HepG2 (cell line): ENCODE data around the gene ONECUT2. TPM values are rescaled to one million over a fixed set of nuclear protein-coding genes. Genes with fewer than 3 reads are reported as not detected.

Experiments used
- ATRX ChIP-seq: sonication (generic); formaldehyde crosslinking; IDR thresholded peaks from 2 replicates; pipeline ENCODE4 v1.4.0; 2020; ENCODE audit warnings: missing genetic modification reagents, borderline replicate concordance
- ERF ChIP-seq: IDR thresholded peaks from 2 replicates; pipeline ENCODE4 v1.6.1; 2018; ENCODE audit warnings: missing biosample characterization, missing genetic modification reagents
- JUND ChIP-seq: sonication (generic); formaldehyde crosslinking; IDR thresholded peaks from 2 replicates; pipeline ENCODE4 v1.8.0; 2022; ENCODE audit warnings: mild to moderate bottlenecking, missing genetic modification reagents
- KDM5A ChIP-seq: fragments of 200-600 bp; sonication (generic); IDR thresholded peaks from 2 replicates; pipeline ENCODE4 v1.7.0; 2018; ENCODE audit warnings: antibody characterized with exemption, mild to moderate bottlenecking, low read length, borderline replicate concordance
- PHB2 ChIP-seq: fragments of 450-650 bp; IDR thresholded peaks from 2 replicates; pipeline ENCODE4 v1.6.1; 2018; ENCODE audit not compliant: partially characterized antibody
- RELA ChIP-seq: sonication (generic); formaldehyde crosslinking; IDR thresholded peaks from 2 replicates; pipeline ENCODE4 v1.4.0; 2020; ENCODE audit warnings: missing genetic modification reagents
- SALL2 ChIP-seq: sonication (generic); formaldehyde crosslinking; IDR thresholded peaks from 2 replicates; pipeline ENCODE4 v1.8.1; 2023; ENCODE audit warnings: mild to moderate bottlenecking, missing genetic modification reagents, inconsistent platforms
- YY1 ChIP-seq: IDR thresholded peaks from 2 replicates; pipeline ENCODE4 v1.6.1; 2011; ENCODE audit warnings: low read length, low read depth, moderate library complexity, mild to moderate bottlenecking; ENCODE audit not compliant: insufficient read depth, insufficient replicate concordance
- ZBTB42 ChIP-seq: sonication (generic); formaldehyde crosslinking; IDR thresholded peaks from 2 replicates; pipeline ENCODE4 v1.5.0; 2020; ENCODE audit warnings: mild to moderate bottlenecking, missing genetic modification reagents
- ZC3H13 ChIP-seq: sonication (generic); formaldehyde crosslinking; IDR thresholded peaks from 2 replicates; pipeline ENCODE4 v1.8.1; 2023; ENCODE audit warnings: mild to moderate bottlenecking, missing genetic modification reagents, moderate library complexity
- ZKSCAN1 ChIP-seq: fragments of 150-350 bp; IDR thresholded peaks from 2 replicates; pipeline ENCODE4 v1.6.1; 2014; ENCODE audit warnings: low read length
- ZNF205 ChIP-seq: IDR thresholded peaks from 2 replicates; pipeline ENCODE4 v1.6.1; 2018; ENCODE audit warnings: missing biosample characterization, missing genetic modification reagents
- ZNF329 ChIP-seq: sonication (generic); formaldehyde crosslinking; IDR thresholded peaks from 2 replicates; pipeline ENCODE4 v1.9.0; 2021; ENCODE audit warnings: low read depth, mild to moderate bottlenecking, missing genetic modification reagents
- ZNF557 ChIP-seq: sonication (generic); formaldehyde crosslinking; IDR thresholded peaks from 2 replicates; pipeline ENCODE4 v1.4.0; 2020; ENCODE audit warnings: missing genetic modification reagents
- ZNF777 ChIP-seq: sonication (generic); formaldehyde crosslinking; IDR thresholded peaks from 2 replicates; pipeline ENCODE4 v1.4.0; 2020; ENCODE audit warnings: missing genetic modification reagents
- ZNF780A ChIP-seq: sonication (generic); formaldehyde crosslinking; IDR thresholded peaks from 2 replicates; pipeline ENCODE4 v1.8.0; 2022; ENCODE audit warnings: mild to moderate bottlenecking, missing genetic modification reagents, moderate library complexity
- polyA plus RNA-seq, 8 experiments: library from polyadenylated mRNA; depleted of rRNA in 3 of 8; stranded (reverse) in 7 of 8; unstranded in 1 of 8; fragments of >200 nt; fragmentation: Illumina TruSeq in 4 of 8; extraction: Trizol in 4 of 8; gene quantifications; 2 replicates each; pipeline versions ENCODE4 v1.2.1 to v1.2.3, GENCODE V29; 2011 to 2016; ENCODE audit warnings: low read depth in 4 of 8, missing spikeins in 1 of 8, mixed read lengths in 1 of 8; ENCODE audit not compliant: insufficient read depth in 1 of 8
- total RNA-seq, 5 experiments: library from RNA; depleted of rRNA; stranded (reverse); fragments of >200 nt; fragmentation: Illumina TruSeq; extraction: Trizol; gene quantifications; 2 replicates each; pipeline ENCODE4 v1.2.3, GENCODE V29; 2016; ENCODE audit warnings: low read depth in 1 of 5
- TF ChIP-seq, protein P1 (sequence below): sonication (generic); formaldehyde crosslinking; IDR thresholded peaks from 2 replicates; pipeline ENCODE4 v1.5.1; 2020; ENCODE audit warnings: missing genetic modification reagents, mild to moderate bottlenecking, borderline replicate concordance
- TF ChIP-seq, protein P2 (sequence below): sonication (generic); formaldehyde crosslinking; IDR thresholded peaks from 2 replicates; pipeline ENCODE4 v1.5.0; 2020; ENCODE audit warnings: missing genetic modification reagents, mild to moderate bottlenecking, borderline replicate concordance
- TF ChIP-seq, protein P3 (sequence below): sonication (generic); formaldehyde crosslinking; IDR thresholded peaks from 2 replicates; pipeline ENCODE4 v1.5.1; 2020; ENCODE audit warnings: missing genetic modification reagents, mild to moderate bottlenecking, borderline replicate concordance
- TF ChIP-seq, protein P4 (sequence below): sonication (generic); formaldehyde crosslinking; IDR thresholded peaks from 2 replicates; pipeline ENCODE4 v1.5.1; 2020; ENCODE audit warnings: mild to moderate bottlenecking, missing genetic modification reagents, moderate library complexity

The ONECUT2 gene
- total and polyA plus RNA-seq, 2 of the 13 experiments (the other 11 are each of a cell fraction or from before 2014, with no cell fraction given), result 3.0 to 3.2 TPM

DNA sequence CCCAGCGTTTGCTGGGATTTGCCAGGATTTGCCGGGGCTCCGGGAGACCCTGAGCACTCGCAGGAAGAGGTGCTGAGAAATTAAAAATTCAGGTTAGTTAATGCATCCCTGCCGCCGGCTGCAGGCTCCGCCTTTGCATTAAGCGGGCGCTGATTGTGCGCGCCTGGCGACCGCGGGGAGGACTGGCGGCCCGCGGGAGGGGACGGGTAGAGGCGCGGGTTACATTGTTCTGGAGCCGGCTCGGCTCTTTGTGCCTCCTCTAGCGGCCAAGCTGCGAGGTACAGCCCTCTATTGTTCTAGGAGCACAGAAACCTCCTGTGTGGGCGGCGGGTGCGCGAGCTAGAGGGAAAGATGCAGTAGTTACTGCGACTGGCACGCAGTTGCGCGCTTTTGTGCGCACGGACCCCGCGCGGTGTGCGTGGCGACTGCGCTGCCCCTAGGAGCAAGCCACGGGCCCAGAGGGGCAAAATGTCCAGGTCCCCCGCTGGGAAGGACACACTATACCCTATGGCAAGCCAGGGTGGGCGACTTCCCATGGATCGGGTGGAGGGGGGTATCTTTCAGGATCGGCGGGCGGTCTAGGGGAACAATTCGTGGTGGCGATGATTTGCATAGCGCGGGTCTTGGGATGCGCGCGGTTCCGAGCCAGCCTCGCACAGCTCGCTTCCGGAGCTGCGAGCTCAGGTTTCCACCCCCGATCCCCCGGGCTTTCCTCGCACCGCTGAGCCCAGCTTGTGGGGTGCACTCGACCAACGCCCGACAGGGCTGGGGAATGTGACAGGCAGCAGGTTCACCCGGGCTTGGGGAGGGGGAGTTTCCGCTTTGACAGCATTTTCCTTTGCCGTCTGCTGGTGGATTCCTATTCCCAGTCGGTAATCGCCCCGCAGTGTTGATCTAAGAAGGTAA, 2.8 kb downstream of the ONECUT2 start (continued):
- TF ChIP-seq ZBTB42 (no peak), ERF (no peak), ZC3H13 (no peak), JUND (CRISPR knock-in tag) (no peak), YY1 (peak; percentile 48), ZNF557 (CRISPR knock-in tag) (no peak), RELA (no peak), SALL2 (no peak; the same call in 1 of the 2 replicates), ZNF205 (CRISPR knock-in tag) (peak; percentile 63; the same call in 1 of the 2 replicates), ATRX (CRISPR knock-in tag) (no peak), ZNF780A (no peak), PHB2 (no peak), KDM5A (no peak), ZKSCAN1 (no peak), ZNF777 (peak; percentile 16; the same call in 1 of the 2 replicates), ZNF329 (peak; percentile 56; the same call in 1 of the 2 replicates)
- TF ChIP-seq, protein P1, sequence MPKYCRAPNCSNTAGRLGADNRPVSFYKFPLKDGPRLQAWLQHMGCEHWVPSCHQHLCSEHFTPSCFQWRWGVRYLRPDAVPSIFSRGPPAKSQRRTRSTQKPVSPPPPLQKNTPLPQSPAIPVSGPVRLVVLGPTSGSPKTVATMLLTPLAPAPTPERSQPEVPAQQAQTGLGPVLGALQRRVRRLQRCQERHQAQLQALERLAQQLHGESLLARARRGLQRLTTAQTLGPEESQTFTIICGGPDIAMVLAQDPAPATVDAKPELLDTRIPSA (CRISPR knock-in tag), result no peak
- TF ChIP-seq, protein P2, sequence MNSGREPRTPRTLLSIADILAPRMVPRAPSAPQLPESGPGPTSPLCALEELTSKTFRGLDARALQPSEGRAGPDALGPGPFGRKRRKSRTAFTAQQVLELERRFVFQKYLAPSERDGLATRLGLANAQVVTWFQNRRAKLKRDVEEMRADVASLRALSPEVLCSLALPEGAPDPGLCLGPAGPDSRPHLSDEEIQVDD, result no peak
- TF ChIP-seq, protein P3, sequence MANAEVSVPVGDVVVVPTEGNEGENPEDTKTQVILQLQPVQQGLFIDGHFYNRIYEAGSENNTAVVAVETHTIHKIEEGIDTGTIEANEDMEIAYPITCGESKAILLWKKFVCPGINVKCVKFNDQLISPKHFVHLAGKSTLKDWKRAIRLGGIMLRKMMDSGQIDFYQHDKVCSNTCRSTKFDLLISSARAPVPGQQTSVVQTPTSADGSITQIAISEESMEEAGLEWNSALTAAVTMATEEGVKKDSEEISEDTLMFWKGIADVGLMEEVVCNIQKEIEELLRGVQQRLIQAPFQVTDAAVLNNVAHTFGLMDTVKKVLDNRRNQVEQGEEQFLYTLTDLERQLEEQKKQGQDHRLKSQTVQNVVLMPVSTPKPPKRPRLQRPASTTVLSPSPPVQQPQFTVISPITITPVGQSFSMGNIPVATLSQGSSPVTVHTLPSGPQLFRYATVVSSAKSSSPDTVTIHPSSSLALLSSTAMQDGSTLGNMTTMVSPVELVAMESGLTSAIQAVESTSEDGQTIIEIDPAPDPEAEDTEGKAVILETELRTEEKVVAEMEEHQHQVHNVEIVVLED, result no peak
- TF ChIP-seq, protein P4, sequence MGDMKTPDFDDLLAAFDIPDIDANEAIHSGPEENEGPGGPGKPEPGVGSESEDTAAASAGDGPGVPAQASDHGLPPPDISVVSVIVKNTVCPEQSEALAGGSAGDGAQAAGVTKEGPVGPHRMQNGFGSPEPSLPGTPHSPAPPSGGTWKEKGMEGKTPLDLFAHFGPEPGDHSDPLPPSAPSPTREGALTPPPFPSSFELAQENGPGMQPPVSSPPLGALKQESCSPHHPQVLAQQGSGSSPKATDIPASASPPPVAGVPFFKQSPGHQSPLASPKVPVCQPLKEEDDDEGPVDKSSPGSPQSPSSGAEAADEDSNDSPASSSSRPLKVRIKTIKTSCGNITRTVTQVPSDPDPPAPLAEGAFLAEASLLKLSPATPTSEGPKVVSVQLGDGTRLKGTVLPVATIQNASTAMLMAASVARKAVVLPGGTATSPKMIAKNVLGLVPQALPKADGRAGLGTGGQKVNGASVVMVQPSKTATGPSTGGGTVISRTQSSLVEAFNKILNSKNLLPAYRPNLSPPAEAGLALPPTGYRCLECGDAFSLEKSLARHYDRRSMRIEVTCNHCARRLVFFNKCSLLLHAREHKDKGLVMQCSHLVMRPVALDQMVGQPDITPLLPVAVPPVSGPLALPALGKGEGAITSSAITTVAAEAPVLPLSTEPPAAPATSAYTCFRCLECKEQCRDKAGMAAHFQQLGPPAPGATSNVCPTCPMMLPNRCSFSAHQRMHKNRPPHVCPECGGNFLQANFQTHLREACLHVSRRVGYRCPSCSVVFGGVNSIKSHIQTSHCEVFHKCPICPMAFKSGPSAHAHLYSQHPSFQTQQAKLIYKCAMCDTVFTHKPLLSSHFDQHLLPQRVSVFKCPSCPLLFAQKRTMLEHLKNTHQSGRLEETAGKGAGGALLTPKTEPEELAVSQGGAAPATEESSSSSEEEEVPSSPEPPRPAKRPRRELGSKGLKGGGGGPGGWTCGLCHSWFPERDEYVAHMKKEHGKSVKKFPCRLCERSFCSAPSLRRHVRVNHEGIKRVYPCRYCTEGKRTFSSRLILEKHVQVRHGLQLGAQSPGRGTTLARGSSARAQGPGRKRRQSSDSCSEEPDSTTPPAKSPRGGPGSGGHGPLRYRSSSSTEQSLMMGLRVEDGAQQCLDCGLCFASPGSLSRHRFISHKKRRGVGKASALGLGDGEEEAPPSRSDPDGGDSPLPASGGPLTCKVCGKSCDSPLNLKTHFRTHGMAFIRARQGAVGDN (CRISPR knock-in tag), result peak; percentile 78
